ENCODE results near the gene SLC6A19.

SLC6A19 gene

GRCh38 chr5:1268666-1269065, 67.3 kb downstream of the SLC6A19 start:
- peak in 1 of 2 donors; percentile 22 for DNase-seq

GRCh38 chr5:1270426-1270825, 69.0 kb downstream of the SLC6A19 start:
- DNase-seq: no peak

- no peak for DNase-seq
Observed at GRCh38 chr5:1270933-1271914, 69.8 kb downstream of the SLC6A19 start.

- no peak for DNase-seq
Observed at GRCh38 chr5:1272201-1272600, 70.8 kb downstream of the SLC6A19 start.

- DNase-seq: no peak
Observed at GRCh38 chr5:1273745-1274144, 72.3 kb downstream of the SLC6A19 start.

- no peak for DNase-seq
Observed at GRCh38 chr5:1274471-1274870, 73.1 kb downstream of the SLC6A19 start.
